ENCODE data around the gene SLC35D1.
A peak's percentile ranks its signal among the peaks of the same experiment; 100 is the strongest.

Gene SLC35D1

DNA sequence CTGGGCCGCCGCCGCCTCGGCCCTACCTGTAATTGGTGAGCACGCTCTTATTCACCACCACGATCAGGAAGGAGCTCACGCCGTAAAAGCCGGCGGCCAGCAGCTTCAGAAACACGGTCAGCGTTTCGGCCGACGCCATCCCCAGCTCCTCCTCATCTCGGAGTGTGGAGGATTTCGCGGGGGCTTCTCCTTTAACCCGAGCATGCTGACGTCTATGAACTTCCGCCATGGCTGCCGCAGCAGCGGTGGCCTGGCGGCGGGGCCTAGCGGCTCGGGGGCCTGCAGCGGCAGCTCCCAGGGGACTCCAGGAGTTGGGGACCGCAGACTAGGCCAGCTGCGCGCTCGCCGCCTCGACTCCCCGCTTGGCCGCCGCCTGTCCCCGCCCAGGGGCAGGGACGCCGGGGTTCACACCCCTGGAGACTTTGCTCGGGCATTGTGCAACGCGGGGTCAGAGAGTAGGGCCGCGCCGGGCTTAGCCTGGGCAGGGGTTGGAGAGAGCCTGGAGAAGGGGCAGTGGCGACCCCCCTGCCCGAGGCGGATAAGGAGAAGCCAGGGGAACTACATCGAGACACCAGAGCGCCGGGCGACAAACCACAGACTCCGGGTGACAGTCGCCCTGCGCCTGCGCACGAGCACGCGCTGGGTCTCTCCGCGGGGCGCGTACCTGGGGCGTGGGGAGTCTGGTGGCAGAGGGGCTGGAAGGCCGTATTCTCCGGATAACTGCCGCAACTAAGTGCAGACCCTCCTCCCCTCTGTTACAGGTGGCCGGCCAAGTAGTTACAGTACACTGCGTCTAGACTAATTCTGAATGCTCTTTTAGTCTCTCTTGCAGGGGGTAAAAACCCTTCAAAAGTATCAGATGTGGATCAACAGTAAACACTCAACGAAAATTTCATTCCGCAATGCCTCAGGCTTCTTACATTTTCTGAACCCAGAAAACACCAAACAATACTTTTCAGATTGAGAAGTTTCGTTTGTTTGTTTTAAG, at the start of gene SLC35D1:
TSS of gene SLC35D1 (minus strand) at position 364 of the 988 bp plus-strand sequence. CDS start at position 229, 135 bp downstream.
- TF ChIP-seq, protein P1, sequence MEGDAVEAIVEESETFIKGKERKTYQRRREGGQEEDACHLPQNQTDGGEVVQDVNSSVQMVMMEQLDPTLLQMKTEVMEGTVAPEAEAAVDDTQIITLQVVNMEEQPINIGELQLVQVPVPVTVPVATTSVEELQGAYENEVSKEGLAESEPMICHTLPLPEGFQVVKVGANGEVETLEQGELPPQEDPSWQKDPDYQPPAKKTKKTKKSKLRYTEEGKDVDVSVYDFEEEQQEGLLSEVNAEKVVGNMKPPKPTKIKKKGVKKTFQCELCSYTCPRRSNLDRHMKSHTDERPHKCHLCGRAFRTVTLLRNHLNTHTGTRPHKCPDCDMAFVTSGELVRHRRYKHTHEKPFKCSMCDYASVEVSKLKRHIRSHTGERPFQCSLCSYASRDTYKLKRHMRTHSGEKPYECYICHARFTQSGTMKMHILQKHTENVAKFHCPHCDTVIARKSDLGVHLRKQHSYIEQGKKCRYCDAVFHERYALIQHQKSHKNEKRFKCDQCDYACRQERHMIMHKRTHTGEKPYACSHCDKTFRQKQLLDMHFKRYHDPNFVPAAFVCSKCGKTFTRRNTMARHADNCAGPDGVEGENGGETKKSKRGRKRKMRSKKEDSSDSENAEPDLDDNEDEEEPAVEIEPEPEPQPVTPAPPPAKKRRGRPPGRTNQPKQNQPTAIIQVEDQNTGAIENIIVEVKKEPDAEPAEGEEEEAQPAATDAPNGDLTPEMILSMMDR (conservative IDR thresholded peaks at IDR 0.05; ENCODE audit: low read length): no peak
- no peak for TF ChIP-seq EZH2phosphoT487 (IDR thresholded peaks at IDR 0.05; ENCODE audit: borderline replicate concordance)
- peak within 1 kb of the TSS; percentile 82 for H3K4me3 ChIP-seq (ENCODE audit: low read length, poor library complexity, severe bottlenecking)

GRCh38 chr1:67103548-67103947, 49.6 kb upstream of the SLC35D1 start:
- no peaks in the 10 kb centered on the region for H4K20me1 ChIP-seq (ENCODE audit: insufficient read depth, low read length, poor library complexity, severe bottlenecking)
- no peaks in the 10 kb centered on the region for H3K9me2 ChIP-seq (replicated peaks; ENCODE audit: low read depth, low read length)
- H3K4me1 ChIP-seq (ENCODE audit: insufficient read depth, low read length, poor library complexity, severe bottlenecking): no peaks in the 10 kb centered on the region
- no peak overlapping the region for H3K4me3 ChIP-seq (ENCODE audit: low read length, poor library complexity, severe bottlenecking)
- H3K79me2 ChIP-seq (ENCODE audit: insufficient read depth, low read length): no peaks in the 10 kb centered on the region
- H3F3A ChIP-seq (ENCODE audit: low read depth): no peaks in the 10 kb centered on the region
- no peak overlapping the region for H3K9ac ChIP-seq (ENCODE audit: low read depth, low read length, poor library complexity, severe bottlenecking)
- no peaks in the 10 kb centered on the region for H3K27me3 ChIP-seq (ENCODE audit: insufficient read depth, low read length, poor library complexity, severe bottlenecking)
- no peak overlapping the region for H3K4me2 ChIP-seq (ENCODE audit: low read depth, low read length, poor library complexity, severe bottlenecking)
- no peak for TF ChIP-seq EZH2phosphoT487 (IDR thresholded peaks at IDR 0.05; ENCODE audit: borderline replicate concordance)
- TF ChIP-seq, protein P1 (conservative IDR thresholded peaks at IDR 0.05; ENCODE audit: low read length): no peak
- H3K9me3 ChIP-seq (ENCODE audit: insufficient read depth, low read depth, low read length): no peaks in the 10 kb centered on the region
- no peaks in the 10 kb centered on the region for H3K36me3 ChIP-seq (ENCODE audit: insufficient read depth, low read length)
- no peak overlapping the region for H2AFZ ChIP-seq (ENCODE audit: low read length)

More for the DNA sequence above, at the start of gene SLC35D1:
- H2AFZ ChIP-seq (ENCODE audit: low read length): peak within 1 kb of the TSS; percentile 92
- peak within 1 kb of the TSS; percentile 75 for H3K4me2 ChIP-seq (ENCODE audit: low read depth, low read length, poor library complexity, severe bottlenecking)
- H3K27me3 ChIP-seq (ENCODE audit: insufficient read depth, low read length, poor library complexity, severe bottlenecking): no peaks in the 10 kb centered on the region
- no peaks in the 10 kb centered on the region for H3F3A ChIP-seq (ENCODE audit: low read depth)
- H3K79me2 ChIP-seq (ENCODE audit: insufficient read depth, low read length): peaks cover 41% of the 10 kb centered on the region
- peaks cover 25% of the 10 kb centered on the region for H4K20me1 ChIP-seq (ENCODE audit: insufficient read depth, low read length, poor library complexity, severe bottlenecking)
- H3K9me2 ChIP-seq (replicated peaks; ENCODE audit: low read depth, low read length): no peaks in the 10 kb centered on the region
- H3K9ac ChIP-seq (ENCODE audit: low read depth, low read length, poor library complexity, severe bottlenecking): peak within 1 kb of the TSS; percentile 81
- H3K4me1 ChIP-seq (ENCODE audit: insufficient read depth, low read length, poor library complexity, severe bottlenecking): peaks cover 29% of the 10 kb centered on the region
- H3K36me3 ChIP-seq (ENCODE audit: insufficient read depth, low read length): peaks cover 9% of the 10 kb centered on the region; the same call in 1 of the 2 replicates
- H3K9me3 ChIP-seq (ENCODE audit: insufficient read depth, low read depth, low read length): no peaks in the 10 kb centered on the region

DNA sequence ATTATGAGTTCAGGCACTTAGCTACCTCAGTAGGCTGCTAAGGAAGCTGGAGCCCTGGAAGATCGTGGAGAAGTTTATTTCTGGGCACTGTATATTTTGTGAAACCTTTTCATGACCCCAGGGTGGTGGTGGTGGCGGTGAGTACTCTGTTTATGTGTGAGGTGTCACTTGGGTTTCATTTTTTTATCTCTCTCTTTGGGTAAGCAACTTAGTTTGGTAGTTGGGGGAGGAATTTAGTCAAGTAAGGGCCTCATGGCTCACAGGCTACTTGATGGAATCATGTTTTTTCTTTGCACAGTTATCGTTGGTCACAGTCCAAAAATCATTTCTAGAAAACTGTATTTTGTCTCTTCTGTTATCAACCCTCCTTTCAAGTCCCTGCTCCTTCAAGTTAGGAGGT, 46.9 kb upstream of the SLC35D1 start:
- Histone ChIP-seq H3K27me3 (ENCODE audit: insufficient read depth, low read length, poor library complexity, severe bottlenecking) (no peaks in the 10 kb centered on the region), H2AFZ (ENCODE audit: low read length) (no peak overlapping the region), H3K36me3 (ENCODE audit: insufficient read depth, low read length) (no peaks in the 10 kb centered on the region), H3K9ac (ENCODE audit: low read depth, low read length, poor library complexity, severe bottlenecking) (no peak overlapping the region), H3K4me1 (ENCODE audit: insufficient read depth, low read length, poor library complexity, severe bottlenecking) (no peaks in the 10 kb centered on the region), H3K4me3 (ENCODE audit: low read length, poor library complexity, severe bottlenecking) (no peak overlapping the region), H4K20me1 (ENCODE audit: insufficient read depth, low read length, poor library complexity, severe bottlenecking) (no peaks in the 10 kb centered on the region), H3K79me2 (ENCODE audit: insufficient read depth, low read length) (no peaks in the 10 kb centered on the region), H3F3A (ENCODE audit: low read depth) (no peaks in the 10 kb centered on the region), H3K9me2 (replicated peaks; ENCODE audit: low read depth, low read length) (no peaks in the 10 kb centered on the region), H3K9me3 (ENCODE audit: insufficient read depth, low read depth, low read length) (no peaks in the 10 kb centered on the region), H3K4me2 (ENCODE audit: low read depth, low read length, poor library complexity, severe bottlenecking) (no peak overlapping the region)
- TF ChIP-seq, protein P1 (conservative IDR thresholded peaks at IDR 0.05; ENCODE audit: low read length): no peak
- TF ChIP-seq EZH2phosphoT487 (IDR thresholded peaks at IDR 0.05; ENCODE audit: borderline replicate concordance): no peak

Measured in Loucy (cell line).